Bone marrow (tissue), 2 donors: ENCODE results near the gene FARP1.

ENCODE experiments used
- DNase-seq, 2 donors: peaks; one replicate each; lab custom pipeline; 2025; lab: John Stamatoyannopoulos, UW

Gene FARP1

DNA sequence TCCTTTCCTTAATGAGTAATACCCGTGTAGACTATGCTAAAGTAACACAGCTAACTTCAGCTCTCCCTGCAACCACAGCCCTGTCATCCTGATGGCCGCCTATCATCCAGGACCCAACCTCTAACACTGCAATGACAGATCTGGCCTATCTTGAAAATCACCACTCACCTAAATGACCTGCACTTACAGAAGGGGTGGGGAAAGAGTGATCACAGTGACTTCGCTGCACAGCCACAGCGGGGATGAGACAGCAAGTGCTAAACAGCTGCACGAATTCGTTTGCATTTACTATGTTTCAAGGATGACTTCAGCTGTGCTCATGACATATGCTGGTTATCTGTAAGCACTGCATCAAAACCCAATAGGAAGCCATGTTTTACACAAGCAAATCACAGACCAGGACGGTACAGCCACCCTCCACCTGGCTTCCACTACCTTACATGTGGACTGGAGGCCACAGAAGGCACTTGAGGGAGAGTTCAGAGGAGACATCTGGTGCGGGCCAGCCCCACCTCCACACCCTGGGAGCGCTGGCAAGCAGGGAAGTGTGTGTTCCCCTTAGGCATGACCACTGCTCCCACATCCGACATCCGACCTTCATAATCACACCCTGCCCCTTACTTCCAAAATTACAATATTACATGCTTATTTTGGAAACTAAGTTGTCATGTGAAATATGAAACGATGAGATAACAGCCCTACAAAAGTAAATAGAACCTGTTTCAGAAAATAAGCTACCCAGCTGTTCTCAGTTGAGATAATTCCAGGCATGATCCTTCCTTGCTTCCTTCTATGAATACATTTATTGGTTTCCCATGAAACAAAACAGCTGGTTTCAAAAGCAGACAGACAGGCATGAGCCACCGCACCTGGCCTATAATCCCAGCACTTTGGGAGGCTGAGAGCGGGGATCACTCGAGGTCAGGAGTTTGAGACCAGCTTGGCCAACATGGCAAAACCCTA, 338.3 kb downstream of the FARP1 start:
- DNase-seq = peak in 1 of 2 donors; percentile 9

DNA sequence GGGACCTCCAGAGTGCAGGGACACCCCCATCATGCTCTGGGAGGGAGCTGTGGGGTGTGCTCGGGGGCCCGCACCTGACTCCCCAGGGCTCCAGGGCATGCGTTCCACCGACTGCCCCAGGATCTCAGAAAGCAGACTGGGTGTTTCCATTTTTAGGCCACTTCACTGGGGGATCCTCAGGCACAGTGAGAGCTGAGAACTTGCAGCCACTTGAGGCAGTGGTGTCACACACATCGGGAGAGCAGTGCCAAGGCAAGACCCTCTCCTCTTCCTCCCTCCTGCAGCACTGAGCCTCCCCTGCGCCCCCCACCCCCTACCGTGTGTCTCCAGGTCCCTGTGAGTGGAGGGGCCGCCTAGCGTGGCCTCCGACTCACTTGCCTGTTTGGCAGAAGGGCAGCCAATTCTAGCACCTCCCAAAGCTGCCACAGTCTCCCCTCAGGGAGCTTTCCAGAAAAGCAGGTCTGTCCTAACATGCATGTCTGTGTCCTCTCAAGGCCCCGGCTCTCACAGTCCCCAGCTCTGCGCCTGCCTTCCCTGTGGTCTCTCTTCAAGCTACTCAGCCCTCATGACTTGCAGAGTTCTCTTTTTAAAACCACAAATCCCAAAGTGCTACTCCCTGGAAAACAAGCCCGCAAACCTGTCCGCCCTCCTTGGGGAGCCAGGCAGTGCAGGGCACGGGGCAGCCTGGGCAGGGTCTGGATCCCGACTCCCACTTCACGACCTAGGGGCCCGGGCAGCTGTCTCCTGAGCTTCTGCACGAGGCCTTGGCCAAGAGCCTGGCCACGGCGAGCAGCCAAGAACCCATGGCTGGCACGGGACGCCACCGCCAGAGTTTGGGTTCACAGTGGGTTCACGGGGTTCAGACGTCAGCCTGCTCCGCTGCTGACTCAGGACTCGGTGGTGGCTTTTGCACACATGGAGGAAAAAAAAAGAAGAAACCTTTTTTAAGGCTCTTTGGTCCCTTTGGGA, 339.9 kb downstream of the FARP1 start:
- no peak for DNase-seq

DNA sequence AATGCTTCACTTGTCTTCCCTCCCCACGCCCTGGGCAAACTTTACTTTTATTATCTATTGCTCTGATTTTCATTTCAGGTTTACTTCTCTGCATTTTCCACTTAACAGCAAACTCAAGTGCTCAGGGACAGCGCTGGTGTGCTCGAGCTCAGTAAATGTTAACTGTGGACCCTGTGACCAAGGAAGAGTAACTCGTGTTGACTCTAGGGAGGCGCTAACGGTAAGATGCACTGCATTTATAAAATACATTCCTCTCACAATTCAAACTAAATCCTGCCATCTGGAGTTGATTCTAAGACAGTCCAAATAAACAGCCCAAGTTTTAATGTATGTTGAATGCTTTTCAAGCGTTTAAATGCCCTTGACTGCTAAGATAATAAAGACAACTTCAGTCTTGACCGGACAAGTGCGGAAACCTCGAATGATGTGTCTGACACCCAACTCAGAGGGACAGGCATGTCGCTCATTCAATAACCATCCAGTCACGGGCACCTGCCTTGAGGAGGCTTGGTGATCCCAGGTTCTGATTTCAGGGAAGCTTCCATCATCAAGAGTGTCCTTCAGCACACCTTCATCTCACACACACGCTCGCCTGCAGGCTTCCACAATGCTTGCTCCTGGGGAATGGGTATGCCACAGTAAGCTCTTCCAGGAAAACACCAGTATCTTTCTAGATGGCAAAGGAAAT, 340.9 kb downstream of the FARP1 start:
- no peak for DNase-seq

DNA sequence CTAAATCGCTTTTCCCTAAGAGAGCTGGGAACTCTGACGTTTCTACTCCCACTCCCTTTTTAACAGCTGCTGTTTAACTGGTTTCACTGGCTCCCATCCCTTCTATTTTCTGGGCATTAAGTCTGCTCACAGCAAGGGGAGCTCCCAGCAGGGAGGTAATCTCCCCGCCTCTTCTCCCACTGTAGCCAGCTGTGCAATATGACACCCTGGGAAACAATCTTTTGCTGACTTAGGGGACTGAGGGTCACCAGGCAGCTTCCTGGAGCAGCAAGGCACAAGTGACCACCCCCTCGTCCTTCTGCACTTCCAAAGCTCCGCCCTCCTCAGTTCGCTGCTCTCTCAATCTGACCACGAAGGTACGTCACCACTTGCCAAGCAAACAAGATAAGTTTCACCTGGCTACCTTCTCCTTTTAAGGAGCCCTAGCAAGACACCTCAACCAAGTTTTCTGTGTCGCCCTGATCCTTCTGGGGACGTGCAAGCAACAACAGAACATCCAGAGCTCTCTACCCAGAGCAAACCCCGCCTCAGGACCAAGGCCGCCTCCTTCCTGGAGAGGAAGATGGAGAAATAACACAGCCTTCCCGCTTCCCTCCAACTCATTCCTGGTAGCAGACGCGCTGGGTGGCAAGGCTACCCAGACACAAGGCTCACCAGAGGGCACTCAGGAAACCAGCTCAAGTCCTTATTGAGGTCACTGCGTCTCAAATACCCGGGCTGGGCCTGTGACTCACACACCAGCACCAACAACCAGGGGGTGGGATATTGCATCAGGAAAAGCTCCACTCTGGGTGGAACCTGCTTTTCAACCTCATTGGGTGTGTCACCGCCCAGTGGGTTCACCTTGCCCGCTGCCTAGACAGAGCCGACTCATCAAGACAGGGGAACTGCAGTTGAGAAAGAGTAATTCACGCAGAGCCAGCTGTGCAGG, 341.7 kb downstream of the FARP1 start:
- DNase-seq = peak; percentile 48 to 86

DNA sequence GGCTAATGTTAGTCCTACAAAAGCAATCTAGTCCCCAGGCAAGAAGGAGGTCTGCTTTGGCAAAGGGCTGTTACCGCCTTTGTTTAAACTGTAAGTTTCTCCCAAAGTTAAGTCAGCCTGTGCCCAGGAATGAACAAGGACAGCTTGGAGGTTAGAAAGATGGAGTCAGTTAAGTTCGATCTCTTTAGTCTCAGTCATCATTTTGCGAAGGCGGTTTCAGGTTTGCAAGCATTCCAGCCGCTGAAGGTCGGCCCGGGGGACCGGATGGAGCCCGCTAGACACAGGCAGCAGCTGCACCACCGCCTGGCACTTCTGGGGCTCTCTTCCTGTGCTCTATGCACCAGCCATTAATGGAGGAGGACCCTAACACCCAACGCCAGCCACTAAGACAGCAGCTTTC, 342.7 kb downstream of the FARP1 start:
- DNase-seq = no peak

DNA sequence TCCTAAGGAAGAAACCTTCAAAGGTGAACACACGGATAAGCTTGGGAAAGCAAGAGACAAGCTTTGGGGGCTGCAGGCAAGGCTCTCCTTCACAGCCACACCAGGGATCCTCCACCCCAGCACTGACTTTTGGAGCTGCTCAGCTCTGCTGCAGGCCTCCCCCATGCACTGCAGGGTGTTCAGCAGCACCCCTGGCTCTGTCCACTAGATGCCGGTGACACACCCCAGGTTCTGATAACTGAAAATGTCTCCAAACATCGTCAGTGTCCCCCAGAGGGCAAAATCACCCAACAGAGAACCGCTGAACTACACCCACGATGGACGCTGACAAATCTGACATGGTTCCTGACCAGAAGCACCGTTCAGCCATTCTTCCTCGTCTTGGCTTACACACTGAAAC, 343.5 kb downstream of the FARP1 start:
- no peak for DNase-seq

DNA sequence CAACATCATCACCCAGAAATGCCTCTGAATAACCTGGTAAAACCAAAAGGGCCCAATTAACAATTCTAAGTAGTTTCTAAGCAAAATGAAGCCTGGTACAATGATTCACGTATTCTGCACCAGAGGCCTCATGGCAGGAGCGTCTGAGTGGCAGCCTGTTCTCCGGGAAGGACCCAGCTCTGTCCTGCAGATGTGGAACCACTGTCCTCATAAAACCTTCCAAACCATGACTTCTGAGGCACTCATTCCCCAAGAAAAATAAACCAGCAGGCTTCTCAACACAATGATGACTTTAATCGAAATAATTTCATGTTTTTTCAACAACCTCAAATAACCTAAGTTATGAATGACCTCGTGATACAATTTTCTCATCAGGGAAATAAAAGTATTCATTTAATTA, 344.1 kb downstream of the FARP1 start:
- no peak for DNase-seq

DNA sequence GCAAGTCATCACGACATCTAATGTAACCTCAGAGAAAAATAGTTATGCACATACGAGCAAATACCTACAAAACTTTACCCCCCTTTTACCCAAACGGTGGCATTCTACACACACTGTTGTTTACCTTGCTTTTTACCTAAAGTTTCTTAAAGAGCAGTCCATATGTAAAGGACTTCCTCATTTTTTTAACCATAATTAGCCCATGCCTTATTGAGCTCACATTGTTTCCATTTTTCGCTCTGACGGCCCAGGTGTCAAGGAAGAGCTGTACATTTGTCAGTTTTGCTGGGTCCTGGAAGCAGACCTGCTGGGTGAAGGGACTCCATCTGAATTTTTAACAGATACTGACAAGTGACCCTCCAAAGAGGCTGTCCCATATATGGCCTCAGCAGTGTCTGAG, 344.6 kb downstream of the FARP1 start:
- no peak for DNase-seq

DNA sequence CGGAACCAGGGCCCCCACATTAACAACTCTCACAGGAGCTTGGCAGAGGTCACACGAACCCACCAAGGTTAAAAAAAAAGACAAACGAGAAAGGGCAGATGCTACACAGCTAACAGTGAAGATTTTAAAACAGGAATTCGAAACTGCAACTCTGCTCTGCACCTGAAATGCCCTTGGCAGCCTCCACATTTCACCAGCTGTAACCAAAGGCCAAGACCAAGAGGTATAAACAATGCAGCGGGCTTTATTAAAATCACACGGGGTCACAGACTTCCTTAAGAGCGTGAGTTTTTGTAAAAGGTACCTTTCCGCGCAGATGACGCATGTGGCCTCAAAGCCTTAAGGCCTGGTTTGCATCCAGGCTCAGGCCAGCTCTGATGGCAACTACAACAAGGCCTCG, 345.8 kb downstream of the FARP1 start:
- no peak for DNase-seq

DNA sequence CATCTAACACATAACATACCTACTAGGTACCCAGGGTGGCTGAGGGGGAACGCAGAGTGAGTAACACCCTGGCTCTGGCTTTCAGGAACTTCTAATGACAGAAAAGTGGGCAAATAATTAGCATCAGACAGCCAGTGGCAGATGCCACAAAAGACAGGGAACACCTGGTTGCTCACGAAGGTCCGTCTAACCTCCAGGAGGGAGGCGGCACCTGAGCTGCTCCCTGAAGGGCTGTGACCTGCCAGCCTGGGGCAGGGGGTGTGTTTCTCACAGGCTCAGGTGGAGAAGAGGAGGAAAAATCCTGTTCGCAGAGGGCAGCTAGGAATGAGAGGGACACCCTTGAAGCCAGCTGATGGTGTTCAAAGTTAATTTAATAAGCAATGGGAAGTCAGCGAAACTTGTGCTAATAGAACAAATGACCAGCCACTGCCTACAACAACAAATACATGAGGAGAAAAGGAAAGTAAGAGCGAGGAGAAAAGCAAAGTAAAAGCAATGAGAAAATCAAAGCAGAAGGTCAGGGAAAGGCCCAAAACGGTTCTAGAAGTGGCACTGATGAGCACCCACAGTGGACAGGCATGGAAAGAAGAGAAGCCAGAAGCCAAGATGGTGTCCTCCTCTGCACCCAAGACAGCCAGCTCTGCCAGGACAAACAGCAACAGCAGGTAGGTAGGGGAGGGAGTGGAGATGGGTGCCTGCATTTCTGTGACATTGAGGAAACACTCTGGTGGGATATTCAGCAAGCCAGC, 346.7 kb downstream of the FARP1 start:
- DNase-seq = no peak

DNA sequence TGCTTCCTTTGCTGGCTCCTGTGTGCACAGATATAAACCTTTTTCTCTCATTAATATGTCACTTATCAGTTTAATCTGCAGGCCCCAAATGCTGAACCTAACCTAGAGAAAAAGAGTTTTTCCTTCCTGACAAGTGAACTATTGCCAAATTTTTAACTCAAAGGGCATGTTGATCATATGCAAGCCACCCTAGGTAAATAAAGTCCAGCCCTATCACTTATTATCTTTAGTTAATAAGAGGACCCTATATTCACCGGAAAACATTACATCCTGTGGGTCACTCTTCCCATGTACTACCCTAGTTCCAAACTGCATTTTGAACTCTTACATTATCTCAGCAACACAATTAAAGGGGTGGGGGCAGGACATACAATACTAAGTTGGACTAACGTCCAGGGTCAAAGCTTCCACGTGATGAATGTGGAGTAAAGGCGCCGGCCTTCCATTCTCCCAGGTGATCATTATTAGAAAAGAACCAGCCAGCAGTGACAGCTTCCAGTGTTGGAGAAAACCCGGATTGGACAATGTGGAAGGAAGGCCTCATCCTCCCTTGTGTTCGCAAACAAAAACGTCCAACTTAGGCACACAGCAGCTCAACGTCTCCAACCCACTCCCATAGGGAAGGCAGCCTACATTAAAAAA, 347.4 kb downstream of the FARP1 start:
- DNase-seq = peak in 1 of 2 donors; percentile 41

DNA sequence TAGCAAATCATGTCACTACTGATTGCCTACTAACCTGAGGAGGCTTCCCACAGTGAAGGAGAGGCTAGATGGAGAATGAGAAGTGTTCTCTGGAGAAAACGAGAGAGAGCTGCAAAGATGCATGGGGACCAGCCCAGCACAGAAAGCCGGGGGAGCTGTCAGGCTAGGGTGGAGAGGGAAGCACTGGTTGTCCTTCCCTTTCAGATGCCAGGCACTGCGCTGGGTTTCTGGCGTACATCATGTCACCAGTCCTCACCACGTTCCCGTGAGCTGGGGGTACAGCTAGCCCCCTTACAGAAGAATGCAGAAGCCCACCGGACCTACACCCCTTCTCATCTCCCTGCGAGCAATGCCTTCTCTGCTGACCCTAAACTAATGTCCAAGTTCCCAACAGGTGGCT, 348.0 kb downstream of the FARP1 start:
- no peak for DNase-seq

DNA sequence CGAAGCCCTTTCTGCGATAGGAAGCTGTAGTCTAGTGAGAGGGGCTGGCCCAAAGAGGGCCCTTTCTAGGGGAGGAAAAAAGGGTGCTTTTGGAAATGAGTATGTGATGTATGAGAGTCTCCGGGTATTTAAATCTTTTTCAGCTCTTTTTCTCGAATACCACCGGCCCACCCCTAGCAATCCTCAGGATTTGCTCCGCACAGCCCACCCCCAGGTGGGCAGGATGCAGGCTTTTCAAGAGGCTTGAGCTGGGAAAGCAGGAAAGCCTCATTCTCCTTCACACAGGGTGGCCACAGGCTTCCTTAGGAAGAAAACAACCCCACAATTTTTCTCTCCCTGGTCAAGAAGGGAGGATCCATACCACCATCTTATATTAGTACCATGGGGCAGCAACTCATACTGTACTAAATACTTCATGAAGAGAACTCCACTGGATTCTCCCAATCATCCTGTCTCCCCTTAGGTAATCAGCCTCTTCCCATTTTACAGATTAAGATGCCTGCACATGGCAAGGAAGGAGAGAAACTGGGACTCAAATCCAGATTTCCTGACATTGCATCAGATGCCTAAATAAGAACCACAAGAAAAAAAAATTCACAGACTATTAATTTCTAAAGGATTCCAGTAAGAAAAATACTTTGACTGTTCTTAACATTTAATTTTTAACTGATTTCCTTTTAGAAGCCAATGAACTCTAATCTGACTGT, 349.6 kb downstream of the FARP1 start:
- DNase-seq = no peak

DNA sequence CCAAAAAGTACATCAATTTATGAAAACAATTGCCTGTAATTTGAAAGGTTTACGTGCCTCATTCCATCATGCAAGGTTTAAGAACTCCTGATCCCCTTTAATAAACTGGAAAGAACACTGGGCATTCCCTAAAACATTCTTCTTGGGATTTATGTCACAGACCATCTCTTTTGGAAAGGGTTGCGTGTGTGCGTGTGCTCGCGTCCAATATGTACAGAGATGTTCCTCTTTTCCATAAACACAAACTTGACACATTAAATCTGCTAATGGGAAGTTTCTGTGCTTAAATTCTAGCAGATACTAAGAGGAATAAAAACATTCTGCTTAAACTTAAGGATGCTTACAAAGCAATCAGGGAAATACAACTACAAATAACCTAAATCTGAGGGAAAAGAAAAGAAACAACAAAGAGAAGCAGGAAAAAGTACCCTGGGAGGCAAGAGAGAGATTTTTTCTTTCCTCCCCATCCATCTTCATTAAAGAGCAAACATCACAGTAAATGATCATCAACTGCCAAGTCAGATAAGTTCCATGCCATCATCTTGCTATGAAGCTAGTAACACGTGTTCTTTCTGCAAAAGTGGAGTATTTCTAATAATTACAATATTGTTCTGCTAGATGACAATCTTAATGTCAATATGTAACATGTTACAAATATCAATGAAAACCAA, 350.3 kb downstream of the FARP1 start:
- no peak for DNase-seq

DNA sequence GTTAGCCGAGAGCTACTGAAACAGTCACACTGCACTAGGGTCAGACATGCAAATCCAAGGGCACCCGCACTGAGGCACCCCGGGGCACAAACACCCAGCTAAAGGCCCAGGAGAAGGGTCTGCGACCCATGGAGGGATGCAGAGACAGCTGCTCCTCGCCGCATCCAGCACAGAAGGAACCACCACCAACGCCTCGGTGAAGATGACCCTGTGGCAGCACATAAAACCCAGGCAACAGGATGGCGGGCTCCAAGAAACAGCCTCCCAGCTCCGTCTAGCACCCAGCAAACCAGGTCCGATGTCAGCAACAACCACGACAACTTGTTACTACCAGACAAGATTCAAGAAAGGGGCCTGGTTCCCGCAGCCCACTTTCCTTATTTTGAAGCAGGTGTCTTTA, 351.9 kb downstream of the FARP1 start:
- no peak for DNase-seq

DNA sequence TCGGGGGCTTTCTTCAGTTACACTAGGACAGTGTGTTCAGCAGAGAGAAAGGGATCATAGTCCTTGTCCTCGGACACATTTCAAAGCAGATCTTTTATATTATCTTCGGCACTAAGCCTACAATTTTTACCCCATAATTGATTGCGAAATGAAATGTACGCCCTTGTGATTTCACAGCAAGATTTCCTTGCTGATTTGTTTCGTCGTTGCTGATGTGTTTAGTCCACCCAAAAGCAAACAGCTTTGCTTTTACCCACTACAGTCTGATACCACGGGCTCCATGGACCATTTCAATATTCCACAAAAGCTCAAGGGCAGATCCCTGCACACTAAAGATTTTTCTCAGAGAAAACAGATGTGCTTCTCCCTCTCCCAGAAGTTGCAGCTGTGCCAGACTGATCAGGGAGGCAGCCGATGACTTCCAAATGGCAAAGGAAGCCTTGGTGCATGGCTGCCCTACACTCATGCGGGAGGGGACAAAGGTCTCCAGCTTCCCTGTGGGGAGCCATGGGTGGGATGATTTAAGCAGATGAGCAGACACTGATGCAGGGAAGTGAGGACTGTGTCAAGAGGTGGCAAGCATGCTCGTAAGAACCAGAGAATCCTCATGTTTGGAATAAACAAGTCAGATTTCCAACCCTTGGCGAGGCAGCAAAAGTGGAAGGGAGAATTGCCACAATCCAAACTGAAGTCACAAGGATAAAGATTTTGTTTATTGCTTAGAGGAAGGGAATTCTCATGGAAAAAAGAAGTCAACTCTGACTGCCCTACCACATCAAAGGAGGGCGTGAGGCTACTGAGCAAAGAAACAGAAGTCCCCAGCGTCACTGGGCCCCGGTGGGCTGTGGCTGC, 353.0 kb downstream of the FARP1 start:
- no peak for DNase-seq

DNA sequence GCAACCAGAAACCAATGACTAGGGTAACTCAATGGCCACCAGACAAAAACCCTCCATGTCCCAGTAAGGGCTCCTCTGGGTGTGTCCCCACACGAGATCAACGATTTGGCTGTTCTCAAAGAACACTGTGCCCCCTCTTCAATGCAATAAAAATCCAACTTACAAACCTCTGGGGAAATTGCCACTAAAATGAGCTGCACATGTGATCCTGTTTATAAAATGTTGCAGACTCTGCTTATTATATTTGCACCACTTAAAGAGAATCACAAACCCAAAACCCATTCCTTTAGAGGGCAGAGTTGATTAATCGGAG, 353.5 kb downstream of the FARP1 start:
- DNase-seq = no peak

DNA sequence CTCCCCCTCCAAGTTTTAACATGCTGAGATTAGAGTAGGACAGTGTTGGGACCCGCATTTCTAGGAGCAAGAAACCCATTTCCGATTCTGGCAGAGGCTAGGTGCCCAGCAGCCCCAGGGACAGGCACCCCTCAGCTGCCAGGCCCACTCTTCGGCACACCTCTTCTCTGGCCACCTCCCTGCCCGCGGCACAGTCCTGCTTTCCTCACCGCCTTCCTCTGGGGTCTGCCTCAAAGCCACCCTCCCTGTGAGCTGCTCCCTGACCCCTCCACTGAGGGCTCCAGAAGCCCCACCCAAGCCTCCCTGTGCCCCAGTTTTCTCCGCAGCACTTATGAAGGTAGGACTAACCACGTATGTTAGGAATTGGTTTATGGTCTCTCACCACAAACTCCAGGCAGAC, 354.1 kb downstream of the FARP1 start:
- DNase-seq = no peak
